HL-60/S4 (cell line): Measurements from ENCODE around the gene KIF26B.

Experiments
- in situ Hi-C: fragments of 300-500 bp; cut with MboI; formaldehyde crosslinking; loops from 2 replicates; pipeline ENCODE4 v1.14.3; 2022; ENCODE audit warnings: low sequenced_read_pairs

KIF26B gene

DNA sequence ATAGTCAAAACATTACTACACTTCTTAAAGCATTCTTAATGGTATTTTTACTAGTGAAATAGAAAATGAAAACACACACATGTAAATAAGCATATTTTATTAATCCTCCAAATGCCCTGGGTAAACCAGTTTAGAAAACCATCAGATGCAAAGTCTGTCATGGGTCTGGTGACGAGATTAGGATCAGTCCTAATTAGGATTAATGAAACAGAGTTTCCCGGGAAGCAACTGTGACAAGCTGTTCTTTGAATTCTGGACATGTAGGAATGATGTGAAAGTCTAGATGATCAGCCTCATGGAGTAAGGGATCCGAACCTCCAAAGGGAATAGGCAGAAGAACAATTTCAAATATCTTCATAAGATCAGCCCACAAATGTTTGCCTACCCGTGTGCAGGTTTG lies 250.2 kb downstream of the KIF26B start:
- in situ Hi-C loops: no loop called here

DNA sequence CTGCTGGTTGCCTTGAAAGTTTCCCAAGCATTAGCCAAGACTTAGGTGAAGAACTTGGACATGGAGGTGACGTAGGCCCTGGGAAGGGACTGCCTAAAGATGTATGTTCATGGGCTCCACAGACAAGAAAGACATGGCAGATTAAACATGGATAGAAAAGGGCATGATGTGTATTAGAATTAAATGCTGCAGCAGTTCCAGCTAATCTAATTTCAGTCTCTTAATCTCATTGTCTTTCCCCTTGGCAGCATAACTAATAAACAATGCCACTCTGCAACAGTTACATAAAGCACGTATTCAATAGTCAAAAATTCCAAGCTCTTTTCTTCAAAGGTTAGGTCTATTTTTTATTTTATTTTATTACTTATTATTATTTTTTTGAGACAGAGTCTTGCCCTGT lies 251.6 kb downstream of the KIF26B start:
- in situ Hi-C loops: no loop called here

DNA sequence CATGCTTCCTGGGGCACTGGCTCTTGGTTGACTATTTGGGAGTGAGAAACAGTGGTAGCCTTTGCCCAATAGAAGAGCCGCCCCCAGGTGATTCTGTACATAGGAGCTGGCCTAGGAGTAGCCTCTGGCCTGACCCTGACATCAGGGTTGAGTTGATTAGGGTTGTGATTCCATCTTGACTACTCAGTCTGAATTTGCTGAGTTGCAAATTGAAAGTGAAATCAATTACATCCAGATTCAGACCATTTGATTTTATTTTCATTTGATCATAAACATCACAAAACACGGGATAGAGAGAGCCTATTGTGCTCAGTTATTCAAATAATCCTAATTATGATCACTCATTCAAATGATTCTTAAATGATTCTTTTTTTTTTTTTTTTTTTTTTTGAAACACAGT lies 253.2 kb downstream of the KIF26B start:
- in situ Hi-C loops: no loop called here

DNA sequence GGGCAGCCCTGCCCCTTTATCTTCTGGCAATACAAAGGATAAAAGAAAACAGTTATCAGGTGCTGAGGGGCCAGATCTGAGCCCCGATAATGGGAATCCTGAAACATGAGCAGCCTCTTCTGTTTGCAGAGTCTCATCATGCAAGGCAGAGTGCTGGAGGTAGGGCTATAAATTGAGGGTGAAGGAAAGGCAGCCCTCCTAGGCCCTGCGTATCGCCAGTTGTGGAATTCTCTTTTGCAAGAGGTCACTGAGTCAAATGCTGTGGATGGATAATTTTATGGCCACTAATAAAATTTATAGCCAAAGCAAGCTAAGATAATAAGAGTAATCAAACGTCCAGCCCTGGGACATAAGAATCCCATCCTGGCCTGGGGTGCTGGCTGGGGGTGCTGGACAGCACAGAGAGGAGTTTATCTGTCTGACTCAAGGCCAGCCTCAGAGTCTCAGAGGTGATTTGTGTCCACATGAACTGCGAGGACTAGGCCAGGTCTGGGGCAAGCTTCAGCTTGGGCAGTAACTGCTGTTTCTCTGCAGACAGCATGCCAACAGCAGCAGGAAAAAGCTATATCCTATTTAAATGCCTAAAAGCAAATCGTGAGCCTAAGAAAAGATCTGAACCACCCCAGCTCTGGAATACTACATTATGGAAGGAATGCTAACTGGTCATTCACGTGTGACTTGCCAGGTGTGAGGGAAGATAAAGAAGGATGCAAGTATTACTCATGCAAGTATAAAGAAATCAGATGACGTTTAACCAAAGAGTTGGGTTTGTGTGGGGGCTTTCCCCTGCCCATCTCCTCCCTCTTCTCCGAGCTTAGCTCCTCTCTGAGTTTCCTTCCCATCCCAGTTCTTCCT lies 254.8 kb downstream of the KIF26B start:
- in situ Hi-C loops: no loop called here

DNA sequence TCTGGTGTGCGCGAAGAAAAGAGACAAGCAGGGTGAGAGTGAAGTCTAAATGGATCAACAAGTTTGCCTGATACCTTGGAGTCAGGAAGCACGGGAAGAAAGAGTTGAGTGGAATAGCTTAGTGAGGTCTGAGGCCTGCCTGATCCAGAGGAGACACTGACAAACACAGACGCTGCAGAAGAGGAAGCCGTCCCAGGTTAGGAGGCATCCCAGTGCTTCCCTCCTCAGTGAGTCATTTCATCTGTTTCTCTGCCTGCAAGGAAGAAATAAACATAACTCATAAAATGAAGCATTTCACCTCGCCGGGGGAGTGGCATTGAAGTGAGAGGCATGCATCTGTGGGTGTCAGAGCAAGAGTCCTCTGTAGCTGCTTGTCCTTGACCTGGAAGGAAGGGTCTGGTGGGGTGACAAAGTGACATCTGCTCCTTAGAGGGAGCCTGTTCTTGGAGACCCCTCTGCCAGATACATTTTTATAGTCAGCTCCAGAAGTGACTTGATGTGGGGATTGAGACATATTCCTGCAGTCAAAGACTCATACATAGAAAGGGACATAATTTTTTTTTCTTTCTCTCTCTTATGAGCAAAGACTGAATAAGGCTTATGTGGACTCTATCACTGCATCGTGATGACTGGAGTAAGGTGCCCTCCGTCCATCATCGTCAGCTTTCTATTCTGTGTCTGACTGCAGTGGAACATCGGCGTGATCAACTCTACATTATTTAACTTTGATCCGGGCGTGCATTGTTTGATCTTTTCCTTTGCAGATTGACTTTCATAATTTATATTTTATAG lies 256.7 kb downstream of the KIF26B start:
- in situ Hi-C loops: no loop called here

DNA sequence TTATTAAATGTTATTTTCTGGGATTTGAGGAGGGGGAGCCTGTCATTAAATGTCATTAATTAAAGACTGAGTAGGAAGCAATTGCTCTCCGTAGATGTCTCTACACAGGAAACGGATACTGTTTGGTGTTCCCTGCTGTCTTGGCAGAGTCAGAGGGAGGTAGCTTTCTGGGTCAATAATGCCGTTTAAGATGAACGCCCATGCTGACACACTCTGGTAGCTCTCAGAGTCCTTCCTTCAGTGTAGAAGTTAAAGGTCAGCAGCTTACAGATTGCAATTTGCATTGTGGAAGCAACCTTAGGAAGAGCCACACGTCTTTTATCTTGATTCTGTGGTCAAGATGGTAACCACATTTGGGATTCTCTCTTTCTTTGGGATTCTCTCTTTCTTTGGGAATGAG lies 257.5 kb downstream of the KIF26B start:
- in situ Hi-C loops: no loop called here

DNA sequence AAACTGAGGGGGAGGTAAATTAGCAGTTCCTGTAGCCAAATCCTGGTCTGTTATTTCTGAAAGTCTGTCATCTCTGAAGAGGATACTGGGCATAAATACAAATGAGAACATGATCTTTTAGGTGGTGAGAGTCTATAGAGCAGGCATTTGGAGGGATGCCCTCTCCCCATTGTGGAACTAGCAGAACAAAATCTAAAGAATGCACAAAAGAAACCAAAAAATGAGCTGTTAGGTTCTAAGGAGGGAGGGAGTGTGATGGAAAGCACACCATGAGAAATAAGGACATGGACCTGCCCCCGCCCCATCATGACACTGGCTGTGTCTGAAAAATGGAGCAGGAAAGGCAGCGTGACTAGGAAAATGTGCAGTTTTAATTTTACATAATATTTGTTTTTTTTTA lies 262.0 kb downstream of the KIF26B start:
- in situ Hi-C loops: no loop called here

DNA sequence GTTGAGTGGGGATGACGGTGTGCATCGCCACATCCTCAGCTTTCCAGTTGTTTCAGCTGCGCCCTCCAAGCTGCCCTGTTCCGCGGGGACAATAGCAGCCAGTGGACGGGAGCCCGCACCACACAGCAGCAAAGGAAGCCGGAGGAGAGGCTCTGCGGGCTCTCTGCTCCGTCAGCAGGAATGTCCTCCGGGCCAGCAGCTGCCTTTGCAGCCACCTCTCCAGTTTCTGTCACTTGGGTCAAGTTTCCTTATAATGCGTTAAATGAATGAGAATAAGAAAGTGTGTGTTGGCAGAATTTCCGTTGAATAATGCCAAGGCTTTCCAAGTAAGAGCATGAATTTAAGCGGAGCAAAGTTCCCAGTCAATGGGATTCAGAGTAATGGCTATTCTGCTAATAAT lies 263.3 kb downstream of the KIF26B start:
- in situ Hi-C loops: no loop called here

DNA sequence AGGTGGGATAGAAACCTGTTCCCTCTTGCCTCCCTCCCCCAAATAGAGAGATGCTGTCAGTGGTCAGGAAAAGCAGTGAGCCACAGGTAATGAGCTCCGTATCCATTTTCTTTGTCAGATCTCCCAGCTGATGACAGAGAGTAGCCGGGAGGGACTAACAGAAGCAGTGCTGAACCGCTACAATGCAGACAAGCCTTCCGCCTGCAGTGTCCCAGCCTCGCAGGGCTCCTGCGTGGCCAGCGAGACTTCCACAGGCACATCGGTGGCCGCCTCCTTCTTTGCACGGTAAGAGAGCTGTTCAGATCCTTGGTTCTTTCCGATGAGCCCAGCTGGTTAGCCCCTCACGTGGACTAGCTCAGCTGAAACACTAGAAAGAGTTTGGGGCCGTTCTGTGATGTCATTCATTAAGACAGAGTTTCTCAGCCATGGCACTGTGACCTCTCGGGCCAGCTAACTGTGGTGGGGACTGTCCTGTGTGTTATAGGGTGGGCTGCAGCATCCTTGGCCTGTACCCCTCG lies 264.7 kb downstream of the KIF26B start:
- in situ Hi-C loops: no loop called here

DNA sequence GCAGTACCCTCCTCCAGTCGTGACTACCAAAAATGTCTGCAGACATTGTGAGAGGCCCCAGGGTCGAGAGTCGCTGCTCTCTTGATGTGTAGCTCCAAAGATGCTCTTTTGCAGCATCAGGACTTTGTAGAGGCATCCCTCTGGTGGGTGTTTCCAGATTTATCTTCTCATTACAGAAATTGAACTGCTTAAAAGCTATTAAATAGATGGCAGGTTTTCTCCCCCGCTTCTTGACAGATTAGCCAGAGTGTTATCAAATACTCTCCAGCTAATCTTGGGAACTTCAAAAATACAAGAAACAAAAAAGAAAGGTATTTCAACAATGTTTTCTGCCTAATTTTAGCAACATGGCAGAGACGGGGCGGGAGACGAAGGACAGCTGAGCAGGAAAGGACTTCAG lies 265.2 kb downstream of the KIF26B start:
- in situ Hi-C loops: no loop called here

DNA sequence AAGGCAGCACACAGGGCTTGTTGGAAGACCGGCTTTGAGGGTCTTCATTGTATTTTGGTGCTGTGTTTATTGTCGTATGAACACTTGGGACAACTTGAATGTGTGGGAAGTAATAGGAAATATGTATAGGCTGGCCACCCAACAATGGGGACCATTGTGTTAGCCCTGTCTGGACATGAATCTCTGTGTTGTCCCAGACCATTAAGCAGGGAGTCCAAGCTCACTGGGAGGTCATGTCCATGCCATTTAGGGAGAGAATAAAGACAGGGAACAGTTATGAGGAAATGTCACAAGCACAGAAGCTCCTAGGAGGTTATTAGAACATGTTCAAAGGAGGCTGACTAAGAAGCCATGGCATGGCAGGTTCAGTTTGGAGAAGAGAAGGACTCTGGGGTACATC lies 266.1 kb downstream of the KIF26B start:
- in situ Hi-C loops: no loop called here

DNA sequence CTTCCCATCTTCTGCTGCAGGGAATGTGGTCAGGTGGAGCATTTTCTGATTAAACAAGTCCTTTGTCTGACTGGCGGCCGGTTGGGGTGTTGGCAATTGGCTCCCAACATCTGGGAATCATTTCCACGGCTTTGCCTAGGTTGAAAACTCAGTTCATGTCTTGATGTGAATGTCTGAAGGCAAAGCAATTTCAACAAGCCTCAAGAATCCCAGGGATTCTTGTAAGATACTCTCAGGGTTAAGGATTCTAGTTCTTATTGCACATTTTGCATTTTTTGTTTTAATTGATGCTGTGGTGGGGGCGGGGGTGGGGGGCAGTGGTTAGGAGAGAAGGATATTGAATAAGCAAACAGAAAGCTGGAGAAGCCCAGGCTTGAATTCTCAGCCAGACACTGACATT lies 273.9 kb downstream of the KIF26B start:
- in situ Hi-C loops: no loop called here

DNA sequence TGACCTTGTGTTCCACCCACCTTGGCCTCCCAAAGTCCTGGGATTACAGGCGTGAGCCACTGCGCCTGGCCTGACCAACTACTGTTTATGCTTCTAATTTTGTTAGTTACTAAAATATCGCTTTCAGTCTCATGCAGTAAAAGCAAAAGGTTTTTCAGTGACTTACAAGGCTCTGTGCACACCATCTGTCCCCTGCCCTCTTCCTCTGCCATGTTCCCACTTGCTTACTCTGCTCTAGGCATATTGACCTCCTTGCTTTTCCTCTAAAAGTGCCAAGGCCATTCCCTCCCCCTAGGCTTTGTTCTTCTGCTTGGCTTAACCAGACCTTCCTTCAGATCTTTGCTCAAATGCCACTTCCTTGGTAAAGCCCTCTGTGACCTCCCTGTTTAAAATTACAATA lies 276.9 kb downstream of the KIF26B start:
- in situ Hi-C loops: no loop called here

DNA sequence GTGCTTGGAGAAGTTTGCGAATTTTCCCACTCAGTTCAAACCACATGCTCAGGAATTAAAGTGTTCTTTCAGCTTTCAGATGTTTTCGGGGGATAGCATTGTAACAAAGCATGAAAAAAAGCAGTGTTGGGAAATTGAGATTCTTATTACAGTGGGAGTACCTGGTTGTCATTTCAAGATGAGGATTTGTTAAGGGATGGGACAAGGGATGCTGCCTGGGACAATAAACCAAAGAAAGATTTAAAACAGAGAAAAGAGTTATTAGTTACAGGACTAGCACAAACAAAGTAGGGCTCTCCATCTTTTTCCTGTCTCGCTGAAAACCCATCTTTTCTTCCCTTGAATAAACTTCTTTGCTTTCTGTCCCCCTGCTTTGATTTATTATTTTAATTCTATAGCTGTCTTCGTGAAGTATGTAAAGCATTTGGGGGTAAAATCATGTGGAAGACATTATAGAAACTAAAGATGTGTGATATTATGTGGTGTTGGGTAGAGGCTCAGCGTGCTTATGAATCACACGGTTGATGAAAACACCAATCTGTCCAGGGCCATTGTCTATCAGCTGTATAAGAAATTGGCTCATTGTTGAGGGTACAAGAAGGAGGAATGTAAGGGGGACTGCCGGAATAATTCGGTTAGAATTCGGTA lies 277.6 kb downstream of the KIF26B start:
- in situ Hi-C loops: no loop called here

DNA sequence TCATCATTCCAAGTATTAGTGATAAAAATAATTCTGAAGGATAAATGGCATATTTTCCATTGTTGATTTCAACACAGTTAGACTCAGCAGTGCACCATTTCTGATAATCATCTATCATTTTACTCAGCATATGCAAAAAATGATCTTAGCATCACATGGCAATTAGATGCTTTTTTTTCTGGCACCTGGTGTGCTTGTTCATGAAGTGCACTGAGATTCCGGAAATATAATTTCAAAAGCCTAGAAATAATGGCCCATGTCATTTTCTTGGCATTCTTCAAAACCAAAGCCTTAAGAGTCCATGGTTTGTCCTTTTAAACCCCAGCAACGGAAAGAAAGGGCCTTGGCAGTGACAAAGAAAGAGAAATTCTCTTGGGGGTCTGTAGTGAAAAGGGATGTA lies 278.8 kb downstream of the KIF26B start:
- in situ Hi-C loops: no loop called here

DNA sequence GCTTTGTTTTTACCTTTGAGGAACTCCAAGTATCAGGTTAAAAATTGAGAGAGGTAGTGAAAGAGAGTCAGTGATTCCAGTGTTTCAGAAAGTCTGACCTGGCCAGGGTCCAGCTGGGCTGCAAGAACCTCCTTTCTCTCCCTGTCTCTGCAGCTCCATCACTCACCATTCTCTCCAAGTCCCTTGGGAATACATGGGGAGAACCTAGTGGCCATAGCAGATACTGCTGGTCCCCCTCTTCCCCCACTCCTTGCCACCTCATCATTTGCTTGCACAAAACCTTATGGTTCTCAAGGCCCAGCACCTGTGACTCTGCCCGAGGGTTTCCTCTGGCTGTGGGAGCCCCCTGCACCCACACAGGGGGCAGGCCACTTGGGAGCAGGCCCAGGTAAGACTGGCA lies 279.5 kb downstream of the KIF26B start:
- in situ Hi-C loops: no loop called here

DNA sequence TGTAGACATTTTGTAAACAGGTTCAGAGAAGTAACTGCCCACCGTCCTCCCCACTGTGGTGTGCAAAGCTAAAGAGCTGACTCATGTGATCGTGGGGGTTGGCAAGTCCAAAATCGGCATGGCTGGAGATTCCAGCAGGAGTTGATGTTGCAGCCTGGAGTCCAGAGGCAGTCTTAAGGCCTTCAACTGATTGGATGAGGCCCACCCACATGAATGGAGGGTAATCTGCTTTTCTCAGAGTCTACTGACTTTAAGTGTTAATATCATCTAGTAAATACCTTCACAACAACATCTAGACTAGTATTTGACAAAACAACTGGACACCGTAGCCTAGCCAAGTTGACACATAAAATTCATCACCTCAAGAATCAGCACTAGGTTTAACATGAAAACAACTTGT lies 281.6 kb downstream of the KIF26B start:
- in situ Hi-C loops: no loop called here

DNA sequence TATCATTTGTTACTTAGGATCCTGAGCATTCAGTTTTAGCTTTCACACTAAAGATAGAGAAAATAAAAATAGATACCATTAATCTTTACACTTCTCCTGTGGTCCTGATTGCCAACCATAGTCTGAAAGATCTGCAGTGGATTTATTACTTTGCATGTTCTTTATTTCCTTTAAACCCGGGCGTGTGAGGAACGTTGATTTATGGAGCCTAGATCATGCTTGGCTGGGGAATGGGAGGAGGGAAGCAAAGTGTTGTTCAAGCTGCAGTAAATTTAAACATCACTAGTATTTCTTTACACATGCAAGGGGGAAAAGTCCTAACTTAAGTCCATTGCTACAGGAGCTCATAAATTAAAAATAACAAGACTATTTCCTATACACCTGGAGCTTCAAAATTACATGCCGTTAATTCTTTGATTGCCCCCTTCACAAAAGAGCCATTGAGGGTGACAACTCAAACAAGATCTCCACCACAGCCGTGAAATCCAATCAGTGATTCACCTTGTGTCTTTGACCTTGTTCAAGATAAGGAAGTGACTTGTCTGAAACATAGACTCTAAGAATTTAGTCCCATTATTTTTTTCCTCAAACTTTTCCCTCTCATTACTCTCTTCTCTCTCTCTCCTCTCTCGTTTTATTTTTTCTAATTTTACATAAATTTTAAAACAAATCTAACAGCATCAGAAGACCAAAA lies 282.7 kb downstream of the KIF26B start:
- in situ Hi-C loops: no loop called here

DNA sequence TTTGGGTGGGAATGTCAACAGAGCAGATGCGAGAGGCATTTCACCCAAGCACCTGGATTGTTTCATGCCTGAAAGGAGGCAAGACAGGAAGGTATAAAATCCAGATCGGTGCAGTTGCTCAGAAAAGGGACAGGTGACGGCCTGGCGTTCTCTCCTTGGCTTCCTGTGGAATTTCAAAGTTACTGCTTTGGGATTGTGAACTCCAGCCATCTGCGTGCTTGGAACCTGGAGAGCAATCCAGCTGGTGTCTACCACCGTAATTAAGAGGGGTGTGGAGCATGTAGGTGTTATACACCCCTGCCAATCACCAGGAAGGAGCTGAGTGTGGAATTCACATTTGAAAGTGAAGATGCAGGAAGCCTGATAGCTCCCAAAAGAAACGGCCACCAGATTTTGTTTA lies 286.1 kb downstream of the KIF26B start:
- in situ Hi-C loops: no loop called here

DNA sequence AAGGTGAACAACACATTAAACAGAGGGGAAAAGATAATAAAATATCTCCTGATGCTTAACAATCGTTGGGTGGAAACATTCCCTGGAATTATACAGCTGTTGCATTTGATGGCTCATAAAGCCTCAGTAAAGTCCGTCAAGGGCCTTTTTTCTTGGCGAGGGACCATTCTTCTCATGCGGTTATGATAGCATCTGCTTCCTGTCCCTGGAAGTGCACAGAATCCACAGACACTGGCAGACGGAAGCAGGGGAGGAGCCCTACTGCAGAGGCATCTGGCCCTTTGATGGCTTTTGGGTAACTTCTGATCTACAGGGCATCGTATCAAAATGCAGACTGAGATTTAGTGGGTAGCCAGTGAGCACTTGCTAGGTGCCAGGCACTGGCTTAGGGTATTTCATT lies 286.9 kb downstream of the KIF26B start:
- in situ Hi-C loops: no loop called here
